Lung (tissue), 12 donors: ENCODE data around the gene CEP70. TPM values are rescaled to one million over a fixed set of nuclear protein-coding genes. Genes with fewer than 3 reads are reported as not detected.
A peak's percentile ranks its signal among the peaks of the same experiment; 100 is the strongest.

Source experiments
- ATAC-seq: fragments of 200-7000 bp; cut with Tn5 transposase; one replicate; pipeline ENCODE4 v1.9.1; 2020; ENCODE audit warnings: moderate number of reproducible peaks; ENCODE audit not compliant: insufficient read depth, low FRiP score
- DNase-seq, 3 donors: peaks; one replicate each; pipeline ENCODE4 v3.0.0-alpha.2; 2013 to 2017
- H3K27ac ChIP-seq, 2 donors: one replicate each; pipeline ENCODE4 v1.5.1; 2013; ENCODE audit warnings: mild to moderate bottlenecking in 2 of 2, moderate library complexity in 2 of 2, control low read depth in 1 of 2, inconsistent platforms in 1 of 2, low read depth in 1 of 2, low read length in 1 of 2
- H3K27me3 ChIP-seq, 3 donors: one replicate each; pipeline ENCODE4 v1.5.1; 2013; ENCODE audit warnings: low read length in 2 of 3; ENCODE audit not compliant: control insufficient read depth in 3 of 3, insufficient read depth in 3 of 3
- H3K36me3 ChIP-seq, 4 donors: one replicate each; pipeline ENCODE4 v1.5.1; 2013; ENCODE audit warnings: low read length in 4 of 4, mild to moderate bottlenecking in 1 of 4, moderate library complexity in 1 of 4; ENCODE audit not compliant: control insufficient read depth in 4 of 4, insufficient read depth in 4 of 4
- H3K4me1 ChIP-seq, 5 donors: one replicate each; pipeline ENCODE4 v1.5.1; 2013; ENCODE audit warnings: low read length in 5 of 5, mild to moderate bottlenecking in 2 of 5, moderate library complexity in 1 of 5; ENCODE audit not compliant: control insufficient read depth in 5 of 5, insufficient read depth in 5 of 5
- H3K4me3 ChIP-seq: one replicate; pipeline ENCODE4 v1.5.1; 2013; ENCODE audit warnings: mild to moderate bottlenecking, control low read depth, moderate library complexity
- H3K9ac ChIP-seq, 2 donors: one replicate each; pipeline ENCODE4 v1.5.1; 2013; ENCODE audit warnings: low read length in 2 of 2, control low read depth in 1 of 2; ENCODE audit not compliant: insufficient read depth in 1 of 2
- H3K9me3 ChIP-seq, 4 donors: one replicate each; pipeline ENCODE4 v1.5.1; 2013; ENCODE audit warnings: low read length in 3 of 4, mild to moderate bottlenecking in 1 of 4, moderate library complexity in 1 of 4; ENCODE audit not compliant: control insufficient read depth in 4 of 4, insufficient read depth in 3 of 4
- WGBS, 2 donors: extraction: QIAGEN DNeasy Blood & Tissue Kit; methylation state at CpG; one replicate each; pipeline ENCODE4 v1.1.7; 2013; 5-methylcytosine and 5-hydroxymethylcytosine counted together
- polyA plus RNA-seq, 2 donors: library from polyadenylated mRNA; stranded (reverse); fragments of 200-250 nt; gene quantifications; one replicate each; pipeline ENCODE4 v1.2.1, GENCODE V29; 2013
- total RNA-seq, 2 donors: library from RNA; depleted of rRNA in 1 of 2; stranded (reverse); fragments of >200 nt in 1 of 2; gene quantifications; one replicate each; pipeline ENCODE4 v1.2.1, GENCODE V29; 2014 to 2021
- TF ChIP-seq, protein P1 (sequence below): IDR thresholded peaks from 2 replicates; pipeline ENCODE4 v1.5.1; 2012; ENCODE audit warnings: mild to moderate bottlenecking; ENCODE audit errors: control extremely low read depth, extremely low read depth
- donor health status: control.
- donor health status: control.
- donor health status: Bipolar disorder and iron deficiency.
- donor health status: healthy.
- donor health status: DM: yes; HTN: yes; CAD: no.

CEP70 gene
- total and polyA plus RNA-seq, 4 donors, result 19.5 to 137 (median 32.5) TPM

DNA sequence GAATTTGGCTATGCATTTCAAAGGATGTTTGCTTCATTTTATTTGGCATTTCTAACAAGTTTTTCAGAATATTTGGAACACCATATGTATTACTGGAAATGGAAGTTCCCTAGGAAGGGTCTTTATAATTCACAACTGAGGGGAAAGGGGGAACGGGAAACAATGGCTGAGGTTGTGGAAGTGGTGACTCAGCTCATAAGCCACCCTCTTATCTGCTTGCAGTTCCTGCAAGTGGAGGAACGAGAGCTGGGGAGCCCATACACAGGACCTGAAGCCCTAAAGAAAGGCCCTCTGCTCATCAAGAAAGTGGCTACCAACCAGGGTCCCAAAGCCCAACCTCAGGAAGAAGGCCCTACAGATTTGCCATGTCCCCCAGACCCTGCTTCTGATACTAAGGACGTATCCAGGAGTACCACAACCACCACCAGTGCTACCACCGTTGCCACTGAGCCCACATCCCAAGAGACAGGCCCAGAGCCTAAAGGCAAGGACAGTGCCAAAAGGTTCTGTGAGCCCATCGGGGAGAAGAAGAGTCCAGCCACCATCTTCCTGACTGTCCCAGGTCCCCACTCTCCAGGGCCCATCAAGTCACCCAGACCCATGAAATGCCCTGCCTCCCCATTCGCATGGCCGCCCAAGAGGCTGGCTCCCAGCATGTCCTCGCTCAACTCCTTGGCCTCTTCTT is 121.8 kb downstream of the CEP70 start:
- Histone ChIP-seq H3K9me3 (no peaks in the 10 kb centered on the region), H3K27ac (peak overlapping the region in 1 of 2 donors; percentile 38), H3K27me3 (no peaks in the 10 kb centered on the region), H3K9ac (no peak overlapping the region), H3K4me1 (peaks cover 0 to 10% (median 0%) of the 10 kb centered on the region in 5 donors), H3K4me3 (no peak overlapping the region), H3K36me3 (peaks cover 0 to 12% (median 0%) of the 10 kb centered on the region in 4 donors)
- ATAC-seq (no peak), DNase-seq (no peak)
- 84 to 86% methylated on average over 8 of the region's 8 CpGs for WGBS, 2 donors
- TF ChIP-seq, protein P1, sequence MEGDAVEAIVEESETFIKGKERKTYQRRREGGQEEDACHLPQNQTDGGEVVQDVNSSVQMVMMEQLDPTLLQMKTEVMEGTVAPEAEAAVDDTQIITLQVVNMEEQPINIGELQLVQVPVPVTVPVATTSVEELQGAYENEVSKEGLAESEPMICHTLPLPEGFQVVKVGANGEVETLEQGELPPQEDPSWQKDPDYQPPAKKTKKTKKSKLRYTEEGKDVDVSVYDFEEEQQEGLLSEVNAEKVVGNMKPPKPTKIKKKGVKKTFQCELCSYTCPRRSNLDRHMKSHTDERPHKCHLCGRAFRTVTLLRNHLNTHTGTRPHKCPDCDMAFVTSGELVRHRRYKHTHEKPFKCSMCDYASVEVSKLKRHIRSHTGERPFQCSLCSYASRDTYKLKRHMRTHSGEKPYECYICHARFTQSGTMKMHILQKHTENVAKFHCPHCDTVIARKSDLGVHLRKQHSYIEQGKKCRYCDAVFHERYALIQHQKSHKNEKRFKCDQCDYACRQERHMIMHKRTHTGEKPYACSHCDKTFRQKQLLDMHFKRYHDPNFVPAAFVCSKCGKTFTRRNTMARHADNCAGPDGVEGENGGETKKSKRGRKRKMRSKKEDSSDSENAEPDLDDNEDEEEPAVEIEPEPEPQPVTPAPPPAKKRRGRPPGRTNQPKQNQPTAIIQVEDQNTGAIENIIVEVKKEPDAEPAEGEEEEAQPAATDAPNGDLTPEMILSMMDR, result no peak

DNA sequence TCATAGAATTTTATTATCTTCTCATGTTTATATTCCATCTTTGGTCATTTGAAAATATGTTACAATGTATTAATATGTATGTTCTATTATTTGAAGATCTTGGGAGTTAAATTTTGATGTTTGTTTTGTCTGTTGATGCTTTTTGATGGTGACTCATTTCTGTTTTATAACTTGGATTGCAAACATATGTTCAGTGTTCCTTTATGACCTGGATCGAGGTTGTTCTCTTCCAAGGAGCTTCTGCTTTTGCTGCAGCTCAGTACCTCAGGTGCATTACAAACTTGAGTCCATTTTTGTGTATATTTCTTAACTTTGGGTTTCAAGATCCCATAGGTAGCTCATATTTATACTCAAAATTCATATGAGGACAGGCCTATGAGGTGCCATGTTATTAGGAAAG is 122.6 kb downstream of the CEP70 start:
- TF ChIP-seq, protein P1, result no peak
- no peaks in the 10 kb centered on the region for H3K27me3 ChIP-seq
- no peaks in the 10 kb centered on the region for H3K9me3 ChIP-seq
- H3K27ac ChIP-seq, result no peak overlapping the region
- no peak for ATAC-seq
- WGBS, 2 donors, result 83 to 89% methylated on average over 1 of the region's 1 CpG
- DNase-seq, result no peak
- H3K4me1 ChIP-seq, result peaks cover 0 to 10% (median 0%) of the 10 kb centered on the region in 5 donors
- no peak overlapping the region for H3K9ac ChIP-seq
- H3K36me3 ChIP-seq, result peaks cover 0 to 12% (median 0%) of the 10 kb centered on the region in 4 donors
- no peak overlapping the region for H3K4me3 ChIP-seq

DNA sequence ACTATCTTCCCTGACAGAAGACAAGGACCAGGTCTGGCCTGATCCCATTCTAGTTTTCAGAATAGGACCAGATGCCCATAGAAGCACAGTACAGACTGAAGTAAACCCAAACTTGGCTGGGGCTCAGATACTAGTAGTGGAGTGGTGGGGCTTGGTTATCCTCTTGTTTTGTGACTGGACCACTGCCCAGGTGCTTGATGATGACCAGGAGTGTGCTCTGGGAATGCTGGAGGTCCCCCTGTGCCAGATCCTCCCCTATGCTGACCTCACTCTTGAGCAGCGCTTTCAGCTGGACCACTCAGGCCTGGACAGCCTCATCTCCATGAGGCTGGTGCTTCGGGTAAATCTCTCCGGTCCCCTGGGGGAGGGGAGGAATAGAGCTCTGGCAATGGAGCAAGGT is 123.4 kb downstream of the CEP70 start:
- DNase-seq (no peak), ATAC-seq (no peak)
- H3K27ac ChIP-seq, result no peak overlapping the region
- TF ChIP-seq, protein P1, result no peak
- H3K9ac ChIP-seq, result no peak overlapping the region
- 82 to 92% methylated on average over 3 of the region's 3 CpGs for WGBS, 2 donors
- H3K27me3 ChIP-seq, result no peaks in the 10 kb centered on the region
- no peak overlapping the region for H3K4me3 ChIP-seq
- H3K9me3 ChIP-seq, result no peaks in the 10 kb centered on the region
- peaks cover 0 to 10% (median 0%) of the 10 kb centered on the region in 5 donors for H3K4me1 ChIP-seq
- H3K36me3 ChIP-seq, result peaks cover 0 to 12% (median 0%) of the 10 kb centered on the region in 4 donors
